DND-41 (cell line): Measurements from ENCODE around the gene TEC.

Experiments
- CTCF ChIP-seq: IDR thresholded peaks from 2 replicates; pipeline ENCODE4 v1.5.1; 2012; ENCODE audit warnings: borderline replicate concordance, low read length, moderate library complexity, mild to moderate bottlenecking; ENCODE audit not compliant: poor library complexity, severe bottlenecking; ENCODE audit errors: extremely low read depth
- EZH2 ChIP-seq: IDR thresholded peaks from 3 replicates; pipeline ENCODE4 v1.6.1; 2012; ENCODE audit warnings: borderline replicate concordance, low read depth, mild to moderate bottlenecking, moderate library complexity, low read length, inconsistent platforms; ENCODE audit not compliant: severe bottlenecking

- TF ChIP-seq CTCF (no peak), EZH2 (no peak)
These were observed 113.2 kb downstream of the TEC start for GRCh38 chr4:48156423-48156822.
